Transverse colon (tissue), 4 donors: ENCODE results near the gene DPM2. TPM values are rescaled to one million over a fixed set of nuclear protein-coding genes. Genes with fewer than 3 reads are reported as not detected.

Source experiments
- DNase-seq: peaks from one replicate; pipeline ENCODE4 v3.0.0-alpha.2; 2019
- H3K27ac ChIP-seq, 4 donors: fragments of 200-600 bp; sonication (generic); 2 replicates each; pipeline ENCODE4 v1.5.1; 2016 to 2018; ENCODE audit warnings: inconsistent platforms in 4 of 4
- H3K27me3 ChIP-seq: fragments of 200-600 bp; sonication (generic); 2 replicates; pipeline ENCODE4 v1.5.1; 2017; ENCODE audit warnings: inconsistent platforms
- H3K36me3 ChIP-seq, 4 donors: fragments of 200-600 bp; sonication (generic); 2 replicates each; pipeline ENCODE4 v1.5.1; 2017 to 2019; ENCODE audit warnings: inconsistent platforms in 4 of 4
- H3K4me1 ChIP-seq, 4 donors: fragments of 200-600 bp; sonication (generic); 2 replicates each; pipeline ENCODE4 v1.5.1; 2017 to 2020; ENCODE audit warnings: inconsistent platforms in 4 of 4
- H3K4me3 ChIP-seq, 4 donors: fragments of 200-600 bp; sonication (generic); 1 replicate in 1 of 4; 2 replicates in 3 of 4; pipeline versions ENCODE4 v1.5.1 to v1.6.1; 2017 to 2019; ENCODE audit warnings: inconsistent platforms in 4 of 4
- H3K9me3 ChIP-seq, 2 donors: fragments of 200-600 bp; sonication (generic); 2 replicates each; pipeline ENCODE4 v1.5.1; 2017 to 2019; ENCODE audit warnings: inconsistent platforms in 2 of 2
- EP300 ChIP-seq: sonication (generic); formaldehyde crosslinking; IDR thresholded peaks from one replicate; pipeline ENCODE4 v1.6.1; 2017; ENCODE audit warnings: antibody characterized with exemption, low read depth
- POLR2A ChIP-seq: fragments of 450-650 bp; IDR thresholded peaks from one replicate; pipeline ENCODE4 v1.6.1; 2016; ENCODE audit warnings: antibody characterized with exemption, mild to moderate bottlenecking, moderate library complexity
- POLR2AphosphoS5 ChIP-seq, 3 donors: sonication (generic); formaldehyde crosslinking; IDR thresholded peaks; one replicate each; pipeline ENCODE4 v1.6.1; 2016; ENCODE audit warnings: antibody characterized with exemption in 3 of 3
- WGBS, 2 donors: methylation state at CpG; one replicate each; pipeline ENCODE4 v1.1.5; 2018; ENCODE audit warnings: low coverage in 1 of 2; 5-methylcytosine and 5-hydroxymethylcytosine counted together
- in situ Hi-C, 4 donors: fragments of 200-750 bp; cut with MboI; loops; one replicate each; pipeline versions ENCODE4 v1.15.0 to v1.15.1; 2017; ENCODE audit warnings: low sequenced_read_pairs in 3 of 4, low pct_ligation_motif_present in 1 of 4, low pct_unique_long_range_greater_than_20kb in 1 of 4
- intact Hi-C: fragments of 100-400 bp; cut with DNase I; formaldehyde crosslinking; loops from one replicate; pipeline ENCODE4 v1.15.1; 2023; ENCODE audit warnings: low total_unique reads
- total RNA-seq, 4 donors: library from RNA; depleted of rRNA; stranded (reverse); fragments of >200 nt; gene quantifications; one replicate each; pipeline ENCODE4 v1.1.0, GENCODE V29; 2016
- TF ChIP-seq, protein P1 (sequence below), 5 experiments: fragments of 200-600 bp in 3 of 5; fragments of 450-650 bp in 2 of 5; sonication (generic) in 3 of 5; IDR thresholded peaks; 1 replicate in 2 of 5; 2 replicates in 3 of 5; pipeline ENCODE4 v1.5.1; 2016 to 2017; ENCODE audit warnings: antibody characterized with exemption in 5 of 5, inconsistent platforms in 3 of 5, mild to moderate bottlenecking in 2 of 5, moderate library complexity in 1 of 5

DPM2 gene
- total RNA-seq, 4 donors from 2014 or later: 20.6 to 249 (median 26.3) TPM

GRCh38 chr9:127982912-127983311, 45.3 kb upstream of the DPM2 start:
- intact Hi-C loops: loop anchor here (5.0 to 10.0 kb wide), 2 partner anchors 41 to 62 kb away; no protein-coding TSS in a partner anchor
- Histone ChIP-seq H3K9me3 (no peaks in the 10 kb centered on the region), H3K27me3 (no peaks in the 10 kb centered on the region), H3K27ac (no peak overlapping the region), H3K4me1 (peaks cover 7 to 21% (median 18%) of the 10 kb centered on the region in 4 donors), H3K4me3 (no peak overlapping the region), H3K36me3 (no peaks in the 10 kb centered on the region)
- TF ChIP-seq EP300 (no peak), POLR2AphosphoS5 (IDR thresholded peaks at IDR 0.05) (no peak), POLR2A (no peak)
- TF ChIP-seq, protein P1, sequence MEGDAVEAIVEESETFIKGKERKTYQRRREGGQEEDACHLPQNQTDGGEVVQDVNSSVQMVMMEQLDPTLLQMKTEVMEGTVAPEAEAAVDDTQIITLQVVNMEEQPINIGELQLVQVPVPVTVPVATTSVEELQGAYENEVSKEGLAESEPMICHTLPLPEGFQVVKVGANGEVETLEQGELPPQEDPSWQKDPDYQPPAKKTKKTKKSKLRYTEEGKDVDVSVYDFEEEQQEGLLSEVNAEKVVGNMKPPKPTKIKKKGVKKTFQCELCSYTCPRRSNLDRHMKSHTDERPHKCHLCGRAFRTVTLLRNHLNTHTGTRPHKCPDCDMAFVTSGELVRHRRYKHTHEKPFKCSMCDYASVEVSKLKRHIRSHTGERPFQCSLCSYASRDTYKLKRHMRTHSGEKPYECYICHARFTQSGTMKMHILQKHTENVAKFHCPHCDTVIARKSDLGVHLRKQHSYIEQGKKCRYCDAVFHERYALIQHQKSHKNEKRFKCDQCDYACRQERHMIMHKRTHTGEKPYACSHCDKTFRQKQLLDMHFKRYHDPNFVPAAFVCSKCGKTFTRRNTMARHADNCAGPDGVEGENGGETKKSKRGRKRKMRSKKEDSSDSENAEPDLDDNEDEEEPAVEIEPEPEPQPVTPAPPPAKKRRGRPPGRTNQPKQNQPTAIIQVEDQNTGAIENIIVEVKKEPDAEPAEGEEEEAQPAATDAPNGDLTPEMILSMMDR (IDR thresholded peaks at IDR 0.05): no peak
- no peak for DNase-seq
- in situ Hi-C loops: no loop called here
- 100% methylated on average over 1 of the region's 1 CpG; no CpG with 5 or more reads in 1 of the 2 donors for WGBS, 2 donors

- H3K36me3 ChIP-seq: no peaks in the 10 kb centered on the region
- no peaks in the 10 kb centered on the region for H3K9me3 ChIP-seq
- intact Hi-C loops (loop anchor here (5.0 to 10.0 kb wide), 2 partner anchors 39 to 63 kb away; no protein-coding TSS in a partner anchor), in situ Hi-C loops (no loop called here)
- DNase-seq: no peak
- H3K27ac ChIP-seq: peak overlapping the region; percentile 94 to 98 (median 98)
- peak overlapping the region; percentile 12 to 91 (median 82) for H3K4me3 ChIP-seq
- H3K27me3 ChIP-seq: no peaks in the 10 kb centered on the region
- TF ChIP-seq EP300 (no peak), POLR2A (no peak), POLR2AphosphoS5 (IDR thresholded peaks at IDR 0.05) (no peak)
- TF ChIP-seq, protein P1 (IDR thresholded peaks at IDR 0.05): no peak
- peaks cover 14 to 34% (median 31%) of the 10 kb centered on the region in 4 donors for H3K4me1 ChIP-seq
- 66% methylated on average over 11 of the region's 11 CpGs; no CpG with 5 or more reads in 1 of the 2 donors for WGBS, 2 donors
These were observed 44.0 kb upstream of the DPM2 start for GRCh38 chr9:127981559-127982121.

DNA sequence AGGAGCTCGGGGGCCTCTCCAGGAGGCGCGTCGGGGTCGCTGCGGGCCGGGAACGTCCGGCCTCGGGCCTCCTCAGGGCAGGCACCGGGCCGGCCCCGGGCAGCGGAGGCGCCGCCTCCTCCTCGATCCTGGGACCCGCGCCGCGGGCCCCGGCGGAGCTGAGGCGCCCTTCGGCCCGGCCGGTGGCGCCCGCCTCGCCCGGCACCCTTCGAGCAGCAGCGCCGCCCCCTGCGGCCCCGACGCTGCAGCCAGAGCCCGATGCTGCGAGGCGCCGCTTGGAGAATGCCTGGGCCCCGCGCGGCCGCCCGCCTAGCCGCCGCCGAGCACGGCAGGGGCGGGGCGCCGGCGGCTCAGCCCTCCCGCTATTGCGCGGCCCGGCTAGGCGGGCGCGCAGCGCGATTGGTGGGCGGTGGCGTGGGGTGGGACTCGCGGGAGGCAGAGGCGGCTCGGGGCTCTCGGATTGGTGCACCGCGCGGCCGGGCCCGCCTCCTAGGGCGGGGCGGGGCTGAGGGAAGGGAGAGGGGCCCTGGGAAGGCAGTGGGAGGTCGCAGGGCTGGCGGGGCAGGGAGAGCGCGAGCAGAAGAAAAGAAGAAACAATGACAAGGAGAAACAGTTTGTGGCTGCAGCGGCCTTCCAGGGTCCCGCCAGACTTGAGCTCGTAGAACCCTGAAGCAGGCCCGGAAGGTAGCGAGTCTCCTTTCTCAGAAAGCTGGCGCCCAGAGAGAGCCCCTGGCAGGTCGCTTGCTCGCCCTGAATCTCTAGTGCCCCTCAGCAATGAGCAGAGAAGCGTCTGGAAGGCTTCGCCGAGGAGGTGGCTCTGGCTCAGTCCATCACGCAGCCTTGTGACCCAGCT, 43.3 kb upstream of the DPM2 start, which contains the start of gene EEIG1:
Gene EEIG1 (minus strand): TSS at position 284 of the 853 bp plus-strand sequence. CDS start 852 bp downstream, outside the sequence.
- WGBS, 2 donors: 1% methylated on average over 49 of the region's 93 CpGs; no CpG with 5 or more reads in 1 of the 2 donors
- peak within 1 kb of the TSS; percentile 74 to 91 (median 90) for H3K4me3 ChIP-seq
- in situ Hi-C loops (no loop called here), intact Hi-C loops (loop anchor here (5.0 to 10.0 kb wide), 2 partner anchors 39 to 64 kb away; no protein-coding TSS in a partner anchor)
- peak within 1 kb of the TSS; percentile 94 to 98 (median 98) for H3K27ac ChIP-seq
- no peaks in the 10 kb centered on the region for H3K9me3 ChIP-seq
- DNase-seq: peak; percentile 98
- no peaks in the 10 kb centered on the region for H3K36me3 ChIP-seq
- peaks cover 20 to 41% (median 38%) of the 10 kb centered on the region in 4 donors for H3K4me1 ChIP-seq
- no peaks in the 10 kb centered on the region for H3K27me3 ChIP-seq
- TF ChIP-seq EP300 (no peak), POLR2AphosphoS5 (IDR thresholded peaks at IDR 0.05) (peak; percentile 72 to 84 (median 75)), POLR2A (peak; percentile 87)
- TF ChIP-seq, protein P1 (IDR thresholded peaks at IDR 0.05): no peak
